ENCODE results near the gene C5orf52. TPM values are rescaled to one million over a fixed set of nuclear protein-coding genes. Genes with fewer than 3 reads are reported as not detected.
"Not testable (repeated sequence)": the region's sequence is repeated elsewhere in the genome, so short reads cannot be mapped to it uniquely, and the experiment has no call there.

C5orf52 gene
- polyA plus RNA-seq, 4 donors, result 0.22 to 1.2 TPM; not detected in 2

DNA sequence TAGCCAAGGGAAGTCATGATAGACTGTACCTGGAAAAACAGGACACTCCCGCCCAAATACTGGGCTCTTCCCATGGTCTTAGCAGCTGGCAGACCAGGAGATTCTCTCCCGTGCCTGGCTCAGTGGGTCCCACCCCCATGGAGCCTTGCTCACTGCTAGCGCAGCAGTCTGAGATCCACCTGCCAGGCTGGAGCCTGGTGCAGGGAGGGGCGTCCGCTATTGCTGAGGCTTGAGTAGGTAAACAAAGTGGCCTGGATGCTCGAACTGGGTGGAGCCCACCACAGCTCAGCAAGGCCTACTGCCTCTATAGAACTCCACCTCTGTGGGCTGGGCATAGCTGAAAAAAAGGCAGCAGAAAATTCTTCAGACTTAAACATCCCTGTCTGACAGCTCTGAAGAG lies 49.8 kb downstream of the C5orf52 start:
- Histone ChIP-seq H3K9me3 (ENCODE audit: control insufficient read depth in 2 of 2, insufficient read depth in 1 of 2, low read depth in 1 of 2, low read length in 1 of 2) (peaks cover 0 to 4% of the 10 kb centered on the region in 2 donors), H3K27me3 (ENCODE audit: control insufficient read depth in 3 of 3, insufficient read depth in 3 of 3, low read length in 3 of 3) (no peaks in the 10 kb centered on the region), H3K4me1 (ENCODE audit: control insufficient read depth in 3 of 3, insufficient read depth in 2 of 3, low read depth in 1 of 3, low read length in 2 of 3) (peaks cover 0 to 4% (median 0%) of the 10 kb centered on the region in 3 donors), H3K4me3 (ENCODE audit: low read depth in 1 of 3, low read length in 3 of 3) (no peak overlapping the region), H3K36me3 (ENCODE audit: control insufficient read depth in 3 of 3, insufficient read depth in 2 of 3, low read depth in 1 of 3, low read length in 3 of 3) (no peaks in the 10 kb centered on the region), H3K27ac (ENCODE audit: low read depth in 1 of 3, low read length in 2 of 3) (no peak overlapping the region)
- FAIRE-seq (no peak), DNase-seq (no peak)
- WGBS, 3 donors, result 66 to 78% (median 76%) methylated on average over 6 of the region's 6 CpGs

DNA sequence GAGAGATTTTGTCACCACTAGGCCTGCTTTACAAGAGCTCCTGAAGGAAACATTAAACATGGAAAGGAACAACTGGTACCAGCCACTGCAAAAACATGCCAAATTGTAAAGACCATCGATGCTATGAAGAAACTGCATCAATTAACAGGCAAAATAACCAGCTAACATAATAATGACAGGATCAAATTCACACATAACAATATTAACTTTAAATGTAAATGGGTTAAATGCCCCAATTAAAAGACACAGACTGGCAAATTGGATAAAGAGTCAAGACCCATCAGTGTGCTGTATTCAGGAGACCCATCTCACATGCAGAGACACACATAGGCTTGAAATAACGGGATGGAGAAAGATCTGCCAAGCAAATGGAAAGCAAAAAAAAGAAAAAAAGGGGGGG lies 51.6 kb downstream of the C5orf52 start:
- not testable (repeated sequence) for H3K9me3 ChIP-seq (ENCODE audit: control insufficient read depth in 2 of 2, insufficient read depth in 1 of 2, low read depth in 1 of 2, low read length in 1 of 2); H3K27me3 ChIP-seq (ENCODE audit: control insufficient read depth in 3 of 3, insufficient read depth in 3 of 3, low read length in 3 of 3); H3K4me3 ChIP-seq (ENCODE audit: low read depth in 1 of 3, low read length in 3 of 3); FAIRE-seq; DNase-seq; H3K4me1 ChIP-seq (ENCODE audit: control insufficient read depth in 3 of 3, insufficient read depth in 2 of 3, low read depth in 1 of 3, low read length in 2 of 3); H3K36me3 ChIP-seq (ENCODE audit: control insufficient read depth in 3 of 3, insufficient read depth in 2 of 3, low read depth in 1 of 3, low read length in 3 of 3); H3K27ac ChIP-seq (ENCODE audit: low read depth in 1 of 3, low read length in 2 of 3)
- WGBS, 3 donors, result 85 to 93% (median 87%) methylated on average over 2 of the region's 2 CpGs

DNA sequence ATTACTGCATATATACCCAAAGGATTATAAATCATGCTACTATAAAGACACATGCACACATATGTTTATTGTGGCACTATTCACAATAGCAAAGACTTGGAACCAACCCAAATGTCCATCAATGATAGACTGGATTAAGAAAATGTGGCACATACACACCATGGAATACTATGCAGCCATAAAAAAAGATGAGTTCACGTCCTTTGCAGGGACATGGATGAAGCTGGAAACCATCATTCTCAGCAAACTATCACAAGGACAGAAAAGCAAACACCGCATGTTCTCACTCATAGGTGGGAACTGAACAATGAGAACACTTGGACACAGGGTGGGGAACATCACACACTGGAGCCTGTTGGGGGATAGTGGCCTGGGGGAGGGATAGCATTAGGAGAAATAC lies 55.3 kb downstream of the C5orf52 start:
- DNase-seq; H3K4me1 ChIP-seq (ENCODE audit: control insufficient read depth in 3 of 3, insufficient read depth in 2 of 3, low read depth in 1 of 3, low read length in 2 of 3); FAIRE-seq; H3K27me3 ChIP-seq (ENCODE audit: control insufficient read depth in 3 of 3, insufficient read depth in 3 of 3, low read length in 3 of 3); H3K27ac ChIP-seq (ENCODE audit: low read depth in 1 of 3, low read length in 2 of 3); H3K9me3 ChIP-seq (ENCODE audit: control insufficient read depth in 2 of 2, insufficient read depth in 1 of 2, low read depth in 1 of 2, low read length in 1 of 2); H3K36me3 ChIP-seq (ENCODE audit: control insufficient read depth in 3 of 3, insufficient read depth in 2 of 3, low read depth in 1 of 3, low read length in 3 of 3); H3K4me3 ChIP-seq (ENCODE audit: low read depth in 1 of 3, low read length in 3 of 3): not testable (repeated sequence)
- WGBS, 3 donors, result 92 to 100% (median 99%) methylated on average over 2 of the region's 2 CpGs

DNA sequence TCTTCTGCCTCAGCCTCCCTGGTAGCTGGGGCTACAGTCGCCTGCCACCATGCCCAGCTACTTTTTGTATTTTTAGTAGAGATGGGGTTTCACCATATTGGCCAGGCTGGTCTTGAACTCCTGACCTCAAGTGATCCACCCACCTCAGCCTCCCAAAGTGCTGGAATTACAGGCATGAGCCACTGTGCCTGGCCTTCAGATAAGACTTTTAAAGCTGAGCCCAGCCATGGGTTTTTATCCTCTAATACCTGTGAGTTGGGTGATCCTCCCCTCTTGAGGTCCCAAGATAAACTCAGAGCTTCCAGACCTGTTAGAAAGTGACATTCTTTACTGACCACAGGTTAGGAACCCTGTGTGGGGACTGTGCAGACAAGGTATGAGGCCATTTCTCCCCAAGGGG lies 56.5 kb downstream of the C5orf52 start:
- not testable (repeated sequence) for H3K9me3 ChIP-seq (ENCODE audit: control insufficient read depth in 2 of 2, insufficient read depth in 1 of 2, low read depth in 1 of 2, low read length in 1 of 2); DNase-seq; H3K27me3 ChIP-seq (ENCODE audit: control insufficient read depth in 3 of 3, insufficient read depth in 3 of 3, low read length in 3 of 3); H3K27ac ChIP-seq (ENCODE audit: low read depth in 1 of 3, low read length in 2 of 3); H3K4me1 ChIP-seq (ENCODE audit: control insufficient read depth in 3 of 3, insufficient read depth in 2 of 3, low read depth in 1 of 3, low read length in 2 of 3); H3K4me3 ChIP-seq (ENCODE audit: low read depth in 1 of 3, low read length in 3 of 3); FAIRE-seq; H3K36me3 ChIP-seq (ENCODE audit: control insufficient read depth in 3 of 3, insufficient read depth in 2 of 3, low read depth in 1 of 3, low read length in 3 of 3)
- 83 to 95% (median 92%) methylated on average over 1 of the region's 1 CpG for WGBS, 3 donors

Other genes starting within 250 kb of the C5orf52 start
- gene NIPAL4, start 211.3 kb upstream of the C5orf52 start, polyA plus RNA-seq, result under 1 TPM in 2 of 4 donors, not detected in 2; 0.10 to 0.21 TPM
- gene ADAM19, start 95.8 kb upstream of the C5orf52 start, polyA plus RNA-seq, result 1 to 10 TPM in 2 of 4 donors, under 1 TPM in 2; 0.67 to 6.5 (median 2.2) TPM
- under 1 TPM in 3 of 4 donors, not detected in 1; 0.15 to 0.96 (median 0.22) TPM for gene SOX30, start 19.1 kb upstream of the C5orf52 start, polyA plus RNA-seq
- 10 to 100 TPM in 3 of 4 donors, 1 to 10 TPM in 1; 6.0 to 29.6 (median 14.7) TPM for gene THG1L, start 59.9 kb downstream of the C5orf52 start, polyA plus RNA-seq
- gene LSM11, start 72.2 kb downstream of the C5orf52 start, polyA plus RNA-seq, result 1 to 10 TPM; 1.4 to 7.5 (median 2.1) TPM
- 100 to 1,000 TPM in 1 of 4 donors, 10 to 100 TPM in 3; 37.3 to 145 (median 67.7) TPM for gene CLINT1, start 187.6 kb downstream of the C5orf52 start, polyA plus RNA-seq

Data from small intestine (tissue), 7 donors.